ENCODE measurements around the gene NTRK2. TPM values are rescaled to one million over a fixed set of nuclear protein-coding genes. Genes with fewer than 3 reads are reported as not detected.

Gene NTRK2
- total and polyA plus RNA-seq, 12 donors = 0.43 to 5.6 (median 2.1) TPM

GRCh38 chr9:84835745-84836144, 166.2 kb downstream of the NTRK2 start:
- intact Hi-C loops (cut with DNase I) = no loop called here
- H3K9me3 ChIP-seq (replicated peaks in 1 of 3) = no peaks in the 10 kb centered on the region
- no peaks in the 10 kb centered on the region for H3K27me3 ChIP-seq
- no peak for DNase-seq
- no peak overlapping the region for H3K27ac ChIP-seq
- no peak for TF ChIP-seq CTCF (IDR thresholded peaks at IDR 0.05)
- no peak for TF ChIP-seq POLR2A (IDR thresholded peaks at IDR 0.05)
- no peaks in the 10 kb centered on the region for H3K4me1 ChIP-seq (replicated peaks in 1 of 2)
- H3K36me3 ChIP-seq (replicated peaks in 1 of 2) = no peaks in the 10 kb centered on the region
- H3K4me3 ChIP-seq = no peak overlapping the region
- WGBS, 4 donors = 47 to 69% (median 62%) methylated on average over 5 of the region's 5 CpGs

GRCh38 chr9:84838879-84839278, 169.3 kb downstream of the NTRK2 start:
- 17 to 43% (median 25%) methylated on average over 1 of the region's 1 CpG for WGBS, 4 donors
- intact Hi-C loops (cut with DNase I) = no loop called here
- Histone ChIP-seq H3K9me3 (replicated peaks in 1 of 3) (no peaks in the 10 kb centered on the region), H3K4me1 (replicated peaks in 1 of 2) (no peaks in the 10 kb centered on the region), H3K27ac (no peak overlapping the region), H3K4me3 (no peak overlapping the region), H3K27me3 (no peaks in the 10 kb centered on the region), H3K36me3 (replicated peaks in 1 of 2) (no peaks in the 10 kb centered on the region)
- DNase-seq = no peak
- TF ChIP-seq CTCF (IDR thresholded peaks at IDR 0.05) = no peak
- no peak for TF ChIP-seq POLR2A (IDR thresholded peaks at IDR 0.05)

GRCh38 chr9:84839541-84839940, 170.0 kb downstream of the NTRK2 start:
- intact Hi-C loops (cut with DNase I) = no loop called here
- no peaks in the 10 kb centered on the region for H3K36me3 ChIP-seq (replicated peaks in 1 of 2)
- no peak overlapping the region for H3K27ac ChIP-seq
- no peaks in the 10 kb centered on the region for H3K4me1 ChIP-seq (replicated peaks in 1 of 2)
- no peaks in the 10 kb centered on the region for H3K9me3 ChIP-seq (replicated peaks in 1 of 3)
- 56 to 73% (median 63%) methylated on average over 9 of the region's 9 CpGs for WGBS, 4 donors
- no peak for TF ChIP-seq POLR2A (IDR thresholded peaks at IDR 0.05)
- TF ChIP-seq CTCF (IDR thresholded peaks at IDR 0.05) = no peak
- no peak overlapping the region for H3K4me3 ChIP-seq
- DNase-seq = no peak
- H3K27me3 ChIP-seq = no peaks in the 10 kb centered on the region

GRCh38 chr9:84841931-84842330, 172.4 kb downstream of the NTRK2 start:
- Histone ChIP-seq H3K27me3 (no peaks in the 10 kb centered on the region), H3K9me3 (replicated peaks in 1 of 3) (no peaks in the 10 kb centered on the region), H3K36me3 (replicated peaks in 1 of 2) (no peaks in the 10 kb centered on the region), H3K27ac (no peak overlapping the region), H3K4me3 (no peak overlapping the region), H3K4me1 (replicated peaks in 1 of 2) (no peaks in the 10 kb centered on the region)
- WGBS, 4 donors = 61 to 67% (median 64%) methylated on average over 5 of the region's 5 CpGs
- TF ChIP-seq CTCF (IDR thresholded peaks at IDR 0.05) (no peak), POLR2A (IDR thresholded peaks at IDR 0.05) (no peak)
- DNase-seq = no peak
- intact Hi-C loops (cut with DNase I) = no loop called here
